GM18526 (cell line): ENCODE results near the gene PTPN2.

Experiments
- POLR2A ChIP-seq: IDR thresholded peaks from 3 replicates; pipeline ENCODE4 v1.6.1; 2011; ENCODE audit not compliant: insufficient read length; ENCODE audit errors: extremely low read depth

Gene PTPN2

DNA sequence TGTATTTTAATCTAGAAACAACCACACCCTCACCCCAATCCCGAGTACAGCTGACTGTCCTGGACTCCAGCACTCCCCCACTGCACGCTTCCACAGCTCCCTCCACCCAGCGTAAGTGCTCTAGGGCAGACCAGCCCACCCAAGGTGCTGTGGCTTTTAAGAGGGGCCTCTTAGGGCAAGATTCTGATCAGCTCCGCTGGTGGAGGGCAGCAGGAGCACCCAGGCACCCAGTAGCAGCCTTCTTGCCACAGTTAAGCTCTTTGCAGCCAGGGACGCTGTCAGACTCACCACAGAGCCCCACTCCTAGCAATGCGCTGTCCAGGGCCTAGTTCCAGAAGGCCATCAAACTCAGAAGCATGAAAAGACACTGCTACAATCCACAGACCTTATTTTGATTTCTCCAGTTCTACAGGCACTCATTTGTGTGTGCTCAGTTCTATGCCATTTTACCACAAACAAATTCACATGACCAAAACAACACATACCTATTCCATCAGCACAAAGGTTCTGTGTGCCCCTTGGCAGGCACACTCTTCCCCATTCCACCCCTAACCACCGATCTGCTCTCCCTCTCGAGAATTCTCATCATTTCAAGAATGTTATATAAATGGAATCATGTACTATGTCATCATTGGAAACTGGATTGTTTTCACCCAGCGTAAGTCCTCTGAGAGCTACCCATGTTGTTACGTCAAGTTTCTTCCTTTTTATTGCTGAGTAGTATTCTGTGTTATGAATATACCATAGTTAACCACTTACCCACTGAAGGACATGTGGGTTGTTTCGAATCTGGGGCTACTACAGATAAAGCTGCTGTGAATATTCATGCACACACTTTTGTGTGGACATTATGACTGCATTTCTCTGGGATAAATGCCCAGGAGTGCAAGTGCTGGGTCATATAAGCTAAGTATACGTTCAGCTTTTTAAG lies 40.4 kb downstream of the PTPN2 start:
- no peak for TF ChIP-seq POLR2A

DNA sequence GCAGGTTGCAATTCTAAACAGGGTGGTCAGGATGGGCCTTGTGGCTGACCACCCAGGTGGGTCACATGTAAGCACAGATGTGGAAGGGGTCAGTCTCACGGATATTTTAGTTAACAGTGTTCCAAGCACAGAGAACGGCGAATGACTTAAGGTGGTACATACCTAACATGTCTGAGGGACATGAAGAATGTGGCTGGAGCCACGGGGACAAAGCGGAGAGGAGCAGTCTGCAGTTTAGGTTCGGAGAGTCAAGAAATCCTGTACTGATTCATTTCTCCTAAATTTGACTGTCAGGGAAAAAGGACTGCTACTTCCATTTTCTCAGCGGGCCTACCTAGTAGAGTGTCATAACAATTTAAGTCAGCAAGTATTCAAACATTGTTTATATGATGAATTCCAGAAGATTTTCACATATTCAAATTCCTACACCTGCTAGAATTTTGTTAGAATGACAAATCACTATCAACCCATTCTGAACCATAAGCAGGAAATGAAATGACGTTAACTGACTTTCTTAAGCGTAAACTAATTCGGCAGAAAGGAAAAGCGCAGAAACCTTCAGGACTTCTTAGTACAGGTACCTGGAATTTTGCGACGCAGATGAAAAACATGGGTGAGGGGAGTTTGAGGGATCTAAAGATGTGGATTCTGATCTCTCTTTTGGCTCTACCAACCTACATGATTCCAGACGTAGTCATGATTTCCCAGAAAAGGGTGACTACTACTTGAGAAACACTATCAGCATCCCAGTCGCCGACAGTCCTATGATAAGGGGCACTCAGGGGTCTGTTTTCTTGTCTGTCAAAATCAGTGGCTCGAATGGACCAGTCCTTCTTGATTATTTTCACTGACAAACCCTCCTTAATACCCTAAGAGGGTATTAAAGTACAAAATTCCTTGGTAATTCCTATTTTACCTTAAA lies 41.3 kb downstream of the PTPN2 start:
- TF ChIP-seq POLR2A, result no peak

- TF ChIP-seq POLR2A, result no peak
Observed at GRCh38 chr18:12841070-12841469, 43.0 kb downstream of the PTPN2 start.

GRCh38 chr18:12840382-12840781 lies 43.7 kb downstream of the PTPN2 start:
- no peak for TF ChIP-seq POLR2A

GRCh38 chr18:12839526-12840196 lies 44.4 kb downstream of the PTPN2 start:
- no peak for TF ChIP-seq POLR2A

DNA sequence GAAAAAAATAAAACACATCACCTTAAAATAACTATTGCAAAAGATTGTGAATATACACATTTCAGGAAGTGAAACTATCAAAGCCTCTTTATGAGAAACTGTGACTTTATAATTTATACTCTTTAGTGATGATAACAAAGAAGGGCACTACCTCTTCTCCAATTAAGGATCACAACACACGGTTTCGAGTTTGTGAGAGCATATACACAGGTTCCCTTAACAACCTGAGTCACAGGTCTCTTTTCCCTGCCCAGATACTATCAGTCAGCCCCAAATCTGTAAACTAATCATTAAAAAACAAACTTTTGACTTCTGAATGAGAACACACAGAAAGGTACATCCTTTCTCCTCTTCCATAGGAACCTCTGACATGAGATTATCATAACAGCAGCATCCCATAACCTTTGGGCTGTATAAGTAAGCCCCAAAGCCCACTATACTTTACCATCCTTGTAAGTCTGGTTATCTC lies 44.9 kb downstream of the PTPN2 start:
- TF ChIP-seq POLR2A, result no peak

- TF ChIP-seq POLR2A, result no peak
Observed at GRCh38 chr18:12838178-12838634, 45.8 kb downstream of the PTPN2 start.

DNA sequence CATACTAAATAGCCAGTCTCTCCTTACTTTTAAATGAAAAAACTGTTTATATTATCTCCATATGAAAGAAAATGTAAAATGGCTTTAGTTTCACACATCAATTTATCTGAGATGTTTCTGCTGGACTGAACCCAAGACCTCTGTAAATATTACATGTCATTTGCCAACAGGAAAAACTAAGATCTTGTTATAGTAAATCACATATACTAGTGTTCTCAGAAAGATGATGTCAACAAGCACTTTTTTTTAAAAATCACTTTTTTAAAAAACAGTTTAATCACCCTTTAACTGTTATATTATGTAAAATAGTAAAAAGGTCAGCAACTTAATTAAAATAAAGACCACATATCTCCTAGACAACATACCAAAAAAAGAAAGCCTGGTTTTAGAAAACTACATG lies 46.3 kb downstream of the PTPN2 start:
- no peak for TF ChIP-seq POLR2A

DNA sequence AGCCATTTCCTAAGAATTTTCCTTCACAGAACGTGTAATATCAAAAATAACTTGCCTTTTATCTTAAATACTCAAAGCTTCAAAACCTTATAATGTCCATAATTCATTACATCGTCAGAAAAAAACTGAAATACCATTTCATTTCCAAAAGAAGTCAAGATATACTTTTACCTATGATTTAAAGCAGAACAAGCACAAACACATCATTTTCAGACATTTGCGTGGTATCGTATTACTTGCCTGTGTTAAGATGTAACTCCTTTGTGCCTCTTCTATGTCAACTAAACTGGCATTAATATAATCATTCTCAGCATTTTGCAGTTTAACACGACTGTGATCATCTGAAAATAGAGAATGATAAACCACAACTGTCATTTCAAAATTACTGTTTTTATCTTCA lies 47.5 kb downstream of the PTPN2 start:
- TF ChIP-seq POLR2A, result no peak

DNA sequence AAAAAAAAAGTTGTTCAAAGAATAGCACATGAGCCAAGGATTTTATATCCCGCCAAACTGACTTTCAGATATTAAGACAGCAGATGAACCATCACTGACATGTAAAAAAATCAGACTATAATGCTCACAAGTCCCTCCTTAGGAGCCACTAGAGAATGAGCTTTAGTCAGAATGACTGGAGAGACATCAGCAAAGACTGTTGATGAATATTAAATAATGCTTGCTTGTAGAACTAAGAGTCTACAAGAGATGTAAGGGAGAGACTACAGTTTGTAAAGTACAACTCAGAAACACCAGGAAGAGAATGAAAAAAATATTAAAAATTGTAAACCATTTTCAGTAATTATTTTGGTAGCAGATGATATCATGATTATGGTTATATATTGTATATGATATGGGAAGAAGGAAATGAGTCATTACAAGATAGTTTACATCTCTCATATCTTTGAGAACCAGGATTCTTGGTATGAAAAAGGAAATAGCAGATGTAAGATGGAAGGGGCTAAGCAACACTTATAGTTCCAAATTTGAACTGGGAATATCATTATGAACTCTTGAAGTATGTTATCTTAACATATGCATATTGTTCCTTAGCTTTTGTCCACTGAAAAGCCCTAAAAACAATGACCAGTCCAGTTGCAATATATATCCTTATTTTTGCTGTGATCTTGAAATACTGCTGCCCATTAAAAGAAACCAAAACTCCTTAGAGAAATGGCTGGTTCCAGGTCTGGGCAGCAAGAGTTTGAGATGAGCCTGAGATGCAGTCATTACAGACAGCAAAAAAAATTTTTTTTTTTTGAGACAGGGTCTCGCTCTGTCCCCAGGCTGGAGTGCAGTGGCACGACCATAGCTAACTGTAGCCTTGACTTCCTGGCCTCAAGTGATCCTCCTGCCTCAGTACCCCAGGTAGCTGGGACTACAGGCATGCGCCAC lies 55.7 kb downstream of the PTPN2 start:
- TF ChIP-seq POLR2A, result no peak

GRCh38 chr18:12827588-12827987 lies 56.4 kb downstream of the PTPN2 start:
- TF ChIP-seq POLR2A, result no peak

DNA sequence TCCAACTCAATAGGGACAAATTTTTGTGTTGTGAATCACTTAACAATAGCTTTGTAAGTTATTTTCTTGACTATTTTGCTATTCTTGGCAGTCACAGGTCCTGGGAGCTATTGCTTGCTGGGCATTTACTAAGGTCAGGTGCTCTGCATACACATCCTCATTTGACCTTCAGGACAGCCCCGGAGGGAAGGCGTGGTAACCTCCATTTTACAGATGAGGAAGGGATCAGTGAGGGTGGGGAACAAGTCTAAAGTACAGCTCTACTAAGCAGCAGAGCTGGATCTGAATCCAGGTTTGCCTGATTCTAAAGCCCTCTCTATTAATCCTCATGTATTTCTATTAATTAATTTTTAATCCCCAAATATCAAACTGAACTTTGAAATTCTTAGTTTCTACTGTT lies 58.8 kb downstream of the PTPN2 start:
- no peak for TF ChIP-seq POLR2A

- TF ChIP-seq POLR2A, result no peak
Observed at GRCh38 chr18:12823892-12824291, 60.1 kb downstream of the PTPN2 start.

- no peak for TF ChIP-seq POLR2A
Observed at GRCh38 chr18:12821408-12821807, 62.6 kb downstream of the PTPN2 start.
